RWPE1 (cell line): ENCODE data around the gene CCDC144A.
"Not testable (repeated sequence)": the region's sequence is repeated elsewhere in the genome, so short reads cannot be mapped to it uniquely, and the experiment has no call there.

ENCODE experiments used
- CTCF ChIA-PET: fragments of 350-600 bp; sonication (Branson Sonifier 250); formaldehyde crosslinking; extraction: SDS; loops from one replicate; lab custom pipeline; 2021; lab: Yijun Ruan, JAX
- POLR2A ChIA-PET: fragments of 400-600 bp; formaldehyde crosslinking; extraction: SDS; loops from one replicate; lab custom pipeline; 2020; ENCODE audit warnings: antibody characterized with exemption; ENCODE audit not compliant: low non-redundant PET; lab: Yijun Ruan, JAX
- DNase-seq: peaks from one replicate; pipeline ENCODE4 v3.0.0; 2012; ENCODE audit warnings: low spot score
- H3K27ac ChIP-seq: fragments of 450-650 bp; 2 replicates; pipeline ENCODE4 v1.5.1; 2017
- CTCF ChIP-seq: fragments of 450-650 bp; conservative IDR thresholded peaks from 2 replicates; pipeline ENCODE4 v1.5.1; 2017; ENCODE audit warnings: low read depth, mild to moderate bottlenecking

Gene CCDC144A

GRCh38 chr17:16820161-16820877 lies 130.3 kb downstream of the CCDC144A start:
- no peak for DNase-seq
- ChIA-PET POLR2A (no interaction called here), CTCF (no interaction called here)
- TF ChIP-seq CTCF: no peak
- no peak overlapping the region for H3K27ac ChIP-seq

- CTCF ChIA-PET: no interaction called here
- no peak for DNase-seq
- no peak overlapping the region for H3K27ac ChIP-seq
- no peak for TF ChIP-seq CTCF
- POLR2A ChIA-PET: no interaction called here
Observed at GRCh38 chr17:16820979-16821543, 131.0 kb downstream of the CCDC144A start.

GRCh38 chr17:16822133-16822532 lies 132.1 kb downstream of the CCDC144A start:
- CTCF ChIA-PET, POLR2A ChIA-PET, DNase-seq, H3K27ac ChIP-seq: not testable (repeated sequence)

GRCh38 chr17:16823768-16824406 lies 133.8 kb downstream of the CCDC144A start:
- peak overlapping the region; percentile 42; the same call in 1 of the 2 replicates for H3K27ac ChIP-seq
- CTCF ChIA-PET, POLR2A ChIA-PET, DNase-seq: not testable (repeated sequence)
